Nephron (organoid): ENCODE results near the gene ABL1.
A peak's percentile ranks its signal among the peaks of the same experiment; 100 is the strongest.

ENCODE experiments used
- H3K27ac Mint-ChIP-seq, 3 experiments: 2 replicates each; pipeline ENCODE4 v1.8.0; 2020; ENCODE audit warnings: mixed read lengths in 3 of 3, mild to moderate bottlenecking in 2 of 3, moderate library complexity in 1 of 3
- H3K27me3 Mint-ChIP-seq: 2 replicates; pipeline ENCODE4 v1.8.0; 2021; ENCODE audit warnings: low read depth, mild to moderate bottlenecking, moderate library complexity, mixed read lengths
- H3K36me3 Mint-ChIP-seq: 2 replicates; pipeline ENCODE4 v1.8.0; 2020; ENCODE audit warnings: low read depth, mixed read lengths
- H3K4me1 Mint-ChIP-seq: 2 replicates; pipeline ENCODE4 v1.8.0; 2020; ENCODE audit warnings: mixed read lengths
- H3K4me3 Mint-ChIP-seq, 3 experiments: 2 replicates each; pipeline ENCODE4 v1.8.0; 2020; ENCODE audit warnings: mild to moderate bottlenecking in 3 of 3, mixed read lengths in 3 of 3, moderate library complexity in 2 of 3
- H3K9me3 Mint-ChIP-seq: 2 replicates; pipeline ENCODE4 v1.8.0; 2020; ENCODE audit warnings: mixed read lengths
- TF ChIP-seq, protein P1 (sequence below), 3 experiments: fragments of 200-600 bp; sonication (generic); IDR thresholded peaks; one replicate each; pipeline ENCODE4 v1.5.0; 2021; ENCODE audit warnings: antibody characterized with exemption in 3 of 3; ENCODE audit not compliant: unreplicated experiment in 3 of 3

Gene ABL1

DNA sequence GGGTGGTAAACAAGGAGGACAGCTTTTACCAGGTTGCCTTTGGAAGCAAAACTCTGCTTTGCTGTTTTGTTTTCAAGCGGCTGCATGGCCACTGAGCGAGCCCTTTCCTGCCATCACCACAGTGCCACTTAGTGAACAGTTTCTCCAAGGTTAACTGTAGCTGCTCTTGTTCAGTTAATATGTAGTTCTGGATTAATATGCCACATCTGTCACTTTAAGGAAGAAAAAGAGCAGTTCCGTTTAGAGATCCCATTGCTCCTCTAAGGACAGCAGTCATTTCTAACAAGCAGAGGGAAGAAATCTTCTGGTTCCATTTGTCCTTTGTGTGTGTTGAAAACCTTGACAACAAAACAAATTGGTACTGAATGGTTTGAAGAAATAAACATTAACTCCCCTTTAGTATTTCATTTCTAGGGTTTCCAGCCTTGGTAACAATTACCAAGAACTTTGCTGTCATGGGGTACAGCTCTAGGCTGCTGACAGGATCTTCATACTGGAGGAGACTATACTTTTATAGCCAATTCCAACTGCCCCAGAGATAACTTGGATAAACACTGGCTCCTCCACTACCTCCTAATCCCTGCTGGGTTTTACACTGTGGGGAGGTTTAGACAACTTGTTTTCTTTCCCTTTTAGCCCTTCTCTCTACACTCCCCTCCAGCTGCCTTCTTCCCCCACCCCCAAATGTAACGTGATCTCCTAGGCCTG, 10.3 kb upstream of the ABL1 start:
- H3K4me1 Mint-ChIP-seq = peaks cover 68% of the 10 kb centered on the region

GRCh38 chr9:130825351-130825651, 9.8 kb upstream of the ABL1 start:
- Mint-ChIP-seq H3K27me3 (peaks cover 5% of the 10 kb centered on the region), H3K4me1 (peaks cover 68% of the 10 kb centered on the region), H3K27ac (peak overlapping the region; percentile 91 to 96 (median 92)), H3K9me3 (peaks cover 8% of the 10 kb centered on the region), H3K4me3 (peak overlapping the region; percentile 29 to 61 (median 51)), H3K36me3 (peaks cover 10% of the 10 kb centered on the region)
- TF ChIP-seq, protein P1, sequence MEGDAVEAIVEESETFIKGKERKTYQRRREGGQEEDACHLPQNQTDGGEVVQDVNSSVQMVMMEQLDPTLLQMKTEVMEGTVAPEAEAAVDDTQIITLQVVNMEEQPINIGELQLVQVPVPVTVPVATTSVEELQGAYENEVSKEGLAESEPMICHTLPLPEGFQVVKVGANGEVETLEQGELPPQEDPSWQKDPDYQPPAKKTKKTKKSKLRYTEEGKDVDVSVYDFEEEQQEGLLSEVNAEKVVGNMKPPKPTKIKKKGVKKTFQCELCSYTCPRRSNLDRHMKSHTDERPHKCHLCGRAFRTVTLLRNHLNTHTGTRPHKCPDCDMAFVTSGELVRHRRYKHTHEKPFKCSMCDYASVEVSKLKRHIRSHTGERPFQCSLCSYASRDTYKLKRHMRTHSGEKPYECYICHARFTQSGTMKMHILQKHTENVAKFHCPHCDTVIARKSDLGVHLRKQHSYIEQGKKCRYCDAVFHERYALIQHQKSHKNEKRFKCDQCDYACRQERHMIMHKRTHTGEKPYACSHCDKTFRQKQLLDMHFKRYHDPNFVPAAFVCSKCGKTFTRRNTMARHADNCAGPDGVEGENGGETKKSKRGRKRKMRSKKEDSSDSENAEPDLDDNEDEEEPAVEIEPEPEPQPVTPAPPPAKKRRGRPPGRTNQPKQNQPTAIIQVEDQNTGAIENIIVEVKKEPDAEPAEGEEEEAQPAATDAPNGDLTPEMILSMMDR (IDR thresholded peaks at IDR 0.05; ENCODE audit: unreplicated experiment in 3 of 3) = no peak

More for the DNA sequence above, 10.3 kb upstream of the ABL1 start:
- Mint-ChIP-seq H3K9me3 (peaks cover 8% of the 10 kb centered on the region), H3K27me3 (peaks cover 5% of the 10 kb centered on the region), H3K36me3 (peaks cover 10% of the 10 kb centered on the region), H3K4me3 (peak overlapping the region; percentile 51 to 66 (median 61)), H3K27ac (peak overlapping the region; percentile 91 to 96 (median 92))
- TF ChIP-seq, protein P1 (IDR thresholded peaks at IDR 0.05; ENCODE audit: unreplicated experiment in 3 of 3) = no peak

DNA sequence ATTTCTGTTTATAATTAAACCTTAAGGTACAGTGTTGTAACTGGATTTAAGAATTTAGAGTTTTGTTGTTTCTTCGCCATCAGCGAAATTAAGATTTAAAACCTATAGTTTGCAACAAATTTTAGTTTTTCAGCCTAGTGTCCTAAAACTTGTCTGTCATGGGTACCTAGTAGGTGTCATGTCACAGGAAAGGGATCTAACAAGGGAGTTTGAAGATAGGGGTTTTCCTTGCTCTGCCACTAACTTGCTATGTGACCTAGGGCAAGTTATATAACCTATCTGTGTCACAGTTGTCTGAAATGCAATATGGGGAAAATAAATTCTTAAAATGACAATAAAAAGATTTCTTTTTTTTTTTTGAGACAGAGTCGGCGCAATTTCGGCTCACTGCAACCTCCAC, 9.2 kb upstream of the ABL1 start:
- peaks cover 10% of the 10 kb centered on the region for H3K36me3 Mint-ChIP-seq
- H3K27ac Mint-ChIP-seq = peak overlapping the region; percentile 91 to 96 (median 92)
- peaks cover 5% of the 10 kb centered on the region for H3K27me3 Mint-ChIP-seq
- H3K9me3 Mint-ChIP-seq = peaks cover 8% of the 10 kb centered on the region
- H3K4me3 Mint-ChIP-seq = no peak overlapping the region
- H3K4me1 Mint-ChIP-seq = peaks cover 70% of the 10 kb centered on the region
- TF ChIP-seq, protein P1 (IDR thresholded peaks at IDR 0.05; ENCODE audit: unreplicated experiment in 3 of 3) = no peak

DNA sequence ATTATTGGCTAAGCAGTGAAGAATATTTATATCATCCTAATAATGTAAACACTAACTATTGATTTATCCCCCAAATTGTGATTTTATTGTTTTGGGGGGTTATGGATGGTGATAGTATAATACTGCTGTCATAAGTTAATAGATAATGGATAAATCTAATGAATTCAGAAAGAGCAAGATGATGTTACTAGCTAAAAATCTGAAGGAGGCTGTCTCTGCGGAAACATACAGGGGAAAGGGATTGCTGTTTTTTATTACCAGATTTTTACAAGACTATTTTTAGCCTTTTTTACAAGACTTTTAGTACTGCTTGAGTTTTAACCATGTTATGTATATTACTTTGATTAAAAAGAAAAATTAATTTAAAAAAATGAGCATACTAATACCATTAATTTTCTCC, 5.3 kb upstream of the ABL1 start:
- H3K4me3 Mint-ChIP-seq = peak overlapping the region in 1 of 3 experiments; percentile 21
- H3K36me3 Mint-ChIP-seq = peaks cover 10% of the 10 kb centered on the region
- H3K9me3 Mint-ChIP-seq = peaks cover 8% of the 10 kb centered on the region
- TF ChIP-seq, protein P1 (IDR thresholded peaks at IDR 0.05; ENCODE audit: unreplicated experiment in 3 of 3) = no peak
- no peaks in the 10 kb centered on the region for H3K27me3 Mint-ChIP-seq
- peaks cover 73% of the 10 kb centered on the region for H3K4me1 Mint-ChIP-seq
- H3K27ac Mint-ChIP-seq = peak overlapping the region; percentile 59 to 85 (median 70)

GRCh38 chr9:130830231-130830760, 4.8 kb upstream of the ABL1 start:
- Mint-ChIP-seq H3K27me3 (no peaks in the 10 kb centered on the region), H3K4me3 (peak overlapping the region in 2 of 3 experiments; percentile 3 to 41), H3K27ac (peak overlapping the region; percentile 70 to 91 (median 85)), H3K4me1 (peaks cover 67% of the 10 kb centered on the region), H3K9me3 (peaks cover 8% of the 10 kb centered on the region), H3K36me3 (peaks cover 10% of the 10 kb centered on the region)
- TF ChIP-seq, protein P1 (IDR thresholded peaks at IDR 0.05; ENCODE audit: unreplicated experiment in 3 of 3) = no peak

DNA sequence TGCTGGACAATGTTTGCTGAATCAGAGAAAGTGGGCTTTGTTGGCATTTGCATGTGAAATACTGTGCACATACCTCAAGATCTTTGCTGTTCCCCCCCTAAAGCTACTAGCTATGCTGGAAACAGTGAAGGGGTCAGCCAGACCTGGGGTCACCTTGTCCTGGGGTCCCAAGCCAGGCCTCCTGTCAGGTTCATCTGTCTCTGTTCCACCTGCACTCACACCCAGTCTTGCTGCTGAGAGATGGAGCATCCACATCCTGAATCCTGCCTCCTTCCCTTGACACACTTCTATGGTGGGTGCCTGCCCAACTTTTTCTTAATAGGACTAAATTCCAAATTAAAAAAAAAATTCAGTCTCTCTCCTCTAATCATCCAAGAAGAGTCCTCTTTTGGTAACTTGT, 4.0 kb upstream of the ABL1 start:
- H3K4me3 Mint-ChIP-seq = no peak overlapping the region

More for the DNA sequence above, 4.0 kb upstream of the ABL1 start:
- Mint-ChIP-seq H3K36me3 (peaks cover 10% of the 10 kb centered on the region), H3K9me3 (peaks cover 8% of the 10 kb centered on the region), H3K27ac (peak overlapping the region in 2 of 3 experiments; percentile 51 to 85), H3K4me1 (peaks cover 65% of the 10 kb centered on the region), H3K27me3 (no peaks in the 10 kb centered on the region)
- TF ChIP-seq, protein P1 (IDR thresholded peaks at IDR 0.05; ENCODE audit: unreplicated experiment in 3 of 3) = no peak
